ENCODE results near the gene AGBL3. TPM values are rescaled to one million over a fixed set of nuclear protein-coding genes. Genes with fewer than 3 reads are reported as not detected.

Gene AGBL3
- 6.7 TPM for total RNA-seq

DNA sequence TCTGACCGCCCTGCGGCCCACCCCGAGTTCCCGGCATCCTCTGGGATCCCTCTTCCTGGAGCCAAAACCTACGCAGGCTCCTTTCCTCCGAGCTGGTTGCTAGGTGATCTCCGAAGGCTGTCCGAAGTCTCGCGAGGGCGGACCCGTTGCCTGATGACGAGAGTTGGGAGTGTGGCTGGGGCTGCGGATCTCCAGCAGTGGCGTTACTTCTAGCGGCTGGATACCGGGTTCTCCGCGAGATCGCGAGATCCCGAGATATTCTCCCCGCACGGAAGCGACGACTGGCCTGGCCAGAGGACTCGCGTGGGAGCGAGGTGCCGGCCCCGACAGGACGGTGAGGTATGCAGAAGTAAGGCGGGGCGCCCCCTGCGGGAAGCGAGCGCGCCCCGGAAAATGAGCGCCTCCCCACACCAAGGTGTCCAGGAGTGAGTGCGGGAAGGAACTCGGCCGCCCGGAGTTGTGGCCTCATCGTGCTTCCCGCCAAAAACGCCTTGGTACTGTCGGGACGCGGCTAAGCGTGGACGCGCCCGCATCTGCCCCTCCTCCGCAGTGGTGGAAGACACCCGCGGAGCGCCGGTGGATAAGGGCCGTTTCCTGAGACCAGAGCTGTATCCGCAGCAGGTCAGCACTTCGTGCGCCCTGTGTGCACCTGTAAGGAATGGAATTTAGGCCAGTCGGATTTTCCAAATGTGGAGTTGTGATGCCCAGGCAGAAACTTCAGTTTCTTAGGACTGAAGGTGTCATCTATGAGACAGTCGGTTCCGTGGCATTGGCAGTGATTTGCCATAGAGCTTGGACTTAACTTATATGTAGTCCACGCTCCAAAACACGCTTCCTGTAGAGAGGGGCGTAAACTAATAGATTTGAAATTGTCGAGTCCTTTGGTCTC lies at the start of gene AGBL3:
Gene AGBL3, plus strand, starts transcription at position 146 of the 889 bp plus-strand sequence. CDS start 1,426 bp downstream, outside the sequence.
- DNase-seq, result peak; percentile 93

DNA sequence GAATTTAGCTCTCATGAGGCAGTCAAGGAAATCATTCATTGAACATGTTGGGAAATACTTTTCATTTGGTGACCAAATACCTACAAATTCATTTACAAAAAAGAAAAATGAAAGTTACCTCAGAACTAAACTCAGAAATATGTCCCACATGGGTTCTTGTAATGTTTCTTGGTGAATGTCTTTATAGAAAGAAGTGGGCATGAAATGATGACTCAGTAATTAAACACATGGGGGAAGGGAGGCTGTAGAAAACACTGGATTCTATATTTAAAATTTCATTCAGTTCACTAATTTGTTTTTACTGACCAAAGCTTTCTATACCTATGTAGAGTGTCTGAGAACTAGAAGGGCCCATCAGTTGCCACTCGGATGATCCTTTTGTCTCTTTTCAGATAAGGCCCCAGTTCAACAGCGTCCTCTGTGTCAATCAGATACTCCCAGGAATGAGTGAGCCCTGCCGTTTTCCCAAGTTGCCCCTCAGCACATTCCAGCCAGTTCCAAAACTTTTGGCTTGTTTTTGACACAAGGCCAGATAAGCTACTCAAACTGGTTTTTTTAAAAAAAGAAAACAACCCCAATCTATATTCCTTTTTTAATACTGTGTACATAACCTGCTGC lies 49.3 kb upstream of the AGBL3 start:
- DNase-seq, result no peak

DNA sequence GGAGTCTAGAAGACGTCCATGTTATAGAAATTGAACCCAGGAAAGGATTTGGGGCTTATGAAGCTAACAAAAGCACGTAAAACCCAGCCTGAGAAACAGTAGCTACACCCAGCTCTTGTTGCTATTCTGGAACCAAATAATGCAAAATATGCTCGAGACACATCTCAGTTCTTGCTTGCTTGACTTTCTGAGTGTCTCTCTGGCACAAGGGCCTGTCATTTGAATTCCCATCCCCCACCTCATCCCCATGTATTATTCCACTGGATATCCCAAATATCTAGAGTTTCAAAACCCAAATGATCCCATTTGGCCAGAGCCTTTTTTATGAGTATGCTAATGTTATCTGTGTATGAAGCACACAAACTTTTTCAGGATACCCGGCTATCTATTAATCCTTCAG lies 48.2 kb upstream of the AGBL3 start:
- DNase-seq, result no peak

DNA sequence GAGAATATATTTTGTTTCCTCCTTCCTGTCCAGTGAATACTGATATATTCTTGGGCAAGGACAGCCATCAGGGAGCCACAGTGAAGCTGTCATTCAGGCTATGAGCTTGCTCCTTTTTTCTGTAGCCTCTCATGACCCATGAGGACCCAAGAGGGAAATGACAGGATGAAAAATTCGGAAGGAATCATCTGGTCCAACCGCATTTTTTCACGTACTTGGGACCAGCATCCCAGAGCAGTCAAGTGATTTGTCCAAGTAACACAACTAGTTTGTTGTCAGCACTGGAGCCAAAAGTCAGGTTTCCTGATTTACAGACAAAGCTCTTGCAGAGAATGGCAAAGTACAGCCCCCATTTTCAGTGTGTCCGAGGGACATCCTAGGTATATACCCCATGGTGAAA lies 47.2 kb upstream of the AGBL3 start:
- no peak for DNase-seq

DNA sequence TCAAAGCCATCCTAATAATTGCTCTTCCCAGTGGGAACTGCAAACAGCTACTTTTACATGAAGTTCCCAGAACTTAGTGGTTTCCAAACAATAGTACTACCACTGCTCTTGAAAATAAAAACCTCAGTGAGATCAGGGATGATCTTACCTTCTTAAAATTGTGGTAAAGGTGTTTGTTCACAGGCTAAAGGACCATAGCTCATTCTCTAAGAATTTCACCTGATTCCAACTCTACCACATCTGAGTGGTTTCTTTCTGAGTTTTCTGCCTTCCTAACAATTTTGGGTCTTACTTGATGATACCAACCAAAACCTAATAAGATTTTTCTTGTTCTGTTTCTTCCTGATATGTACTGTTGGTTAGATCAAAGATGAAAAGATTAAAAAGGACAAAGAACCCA lies 45.6 kb upstream of the AGBL3 start:
- DNase-seq, result no peak

DNA sequence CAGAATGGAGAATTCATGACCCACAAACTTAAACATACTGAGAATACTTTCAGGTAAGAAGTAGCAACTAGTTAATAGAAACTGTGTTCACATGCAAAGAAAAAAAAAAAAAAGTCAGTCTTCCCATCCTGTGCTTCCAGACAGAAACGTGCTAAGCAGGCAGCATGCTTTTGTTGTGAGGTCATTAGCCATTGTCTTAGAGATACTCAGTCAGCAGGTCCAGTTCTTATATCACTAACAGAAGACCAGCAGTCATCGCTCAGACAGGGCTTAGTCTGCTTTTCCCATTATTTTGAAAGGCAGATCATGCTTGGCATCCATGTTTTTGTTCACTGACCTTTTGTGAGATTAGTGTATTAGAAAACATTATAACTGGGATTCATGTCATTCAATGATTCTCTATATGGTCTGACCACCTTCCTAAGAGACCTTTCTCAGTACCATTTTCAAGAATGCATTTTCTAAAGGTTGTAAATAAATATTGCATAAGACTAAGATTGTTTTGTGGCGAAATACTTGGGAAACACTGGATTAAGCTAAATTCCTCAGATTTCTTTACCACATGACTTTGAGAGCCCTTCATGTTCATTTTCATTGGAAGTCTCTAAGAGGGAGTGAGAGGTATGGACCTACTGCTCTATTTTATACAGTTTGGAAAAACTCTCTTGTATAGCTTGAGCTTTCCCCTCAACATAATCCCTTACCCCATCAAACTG lies 45.0 kb upstream of the AGBL3 start:
- no peak for DNase-seq

DNA sequence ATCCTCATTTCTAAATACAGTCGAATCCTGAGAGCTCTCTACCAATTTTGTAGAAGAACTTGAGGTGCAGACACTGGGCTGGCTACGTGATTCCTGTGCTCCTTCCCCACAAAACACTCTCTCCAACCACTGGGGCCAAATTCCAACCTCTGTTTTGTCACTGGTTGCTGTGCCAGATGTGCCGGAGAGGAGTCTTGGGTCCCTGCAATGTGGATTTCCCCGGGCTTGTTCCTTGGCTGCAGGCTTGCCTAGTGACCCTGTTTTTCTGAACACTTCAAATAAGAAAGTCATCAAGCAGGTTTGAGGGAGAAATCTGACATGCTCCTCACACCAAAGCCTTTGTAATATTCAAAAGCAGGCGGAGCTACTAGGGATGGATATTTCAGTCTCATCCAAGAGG lies 44.4 kb upstream of the AGBL3 start:
- DNase-seq, result no peak

DNA sequence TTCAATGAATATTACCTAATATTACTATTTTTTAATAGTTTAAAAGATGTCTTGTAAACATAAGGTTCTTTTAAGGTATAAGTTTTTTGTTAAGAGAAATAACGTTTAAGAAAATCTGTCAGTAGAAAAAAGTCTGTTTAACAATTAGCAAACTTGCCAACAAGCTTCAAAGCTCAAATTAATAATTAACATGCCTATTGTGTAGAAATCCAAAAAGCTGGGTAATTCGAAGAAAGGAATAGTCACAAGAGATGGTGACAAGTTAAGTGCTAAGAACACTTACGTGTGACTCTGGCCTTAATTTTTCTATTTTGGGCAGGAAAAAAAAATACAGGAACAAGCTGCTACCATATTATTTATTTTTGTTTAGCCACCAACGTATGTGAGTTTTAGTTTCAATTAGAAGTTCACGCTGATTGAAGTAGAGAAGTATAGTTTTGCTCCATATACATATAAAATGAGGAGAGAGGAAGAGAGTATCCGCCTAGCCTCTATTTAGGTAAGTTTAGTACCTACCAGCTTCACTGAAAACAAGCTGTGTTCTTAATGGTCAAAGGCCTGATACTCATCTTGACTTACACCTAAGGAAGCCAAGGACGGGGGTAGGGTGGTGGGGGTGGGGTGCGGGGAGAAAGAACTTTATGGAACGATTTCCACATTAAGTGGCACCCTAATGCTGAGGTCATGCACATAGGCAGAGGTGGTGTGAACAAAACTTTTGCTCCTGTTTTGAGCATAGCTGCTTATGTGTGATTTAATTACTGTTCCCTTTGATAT lies 43.4 kb upstream of the AGBL3 start:
- no peak for DNase-seq

DNA sequence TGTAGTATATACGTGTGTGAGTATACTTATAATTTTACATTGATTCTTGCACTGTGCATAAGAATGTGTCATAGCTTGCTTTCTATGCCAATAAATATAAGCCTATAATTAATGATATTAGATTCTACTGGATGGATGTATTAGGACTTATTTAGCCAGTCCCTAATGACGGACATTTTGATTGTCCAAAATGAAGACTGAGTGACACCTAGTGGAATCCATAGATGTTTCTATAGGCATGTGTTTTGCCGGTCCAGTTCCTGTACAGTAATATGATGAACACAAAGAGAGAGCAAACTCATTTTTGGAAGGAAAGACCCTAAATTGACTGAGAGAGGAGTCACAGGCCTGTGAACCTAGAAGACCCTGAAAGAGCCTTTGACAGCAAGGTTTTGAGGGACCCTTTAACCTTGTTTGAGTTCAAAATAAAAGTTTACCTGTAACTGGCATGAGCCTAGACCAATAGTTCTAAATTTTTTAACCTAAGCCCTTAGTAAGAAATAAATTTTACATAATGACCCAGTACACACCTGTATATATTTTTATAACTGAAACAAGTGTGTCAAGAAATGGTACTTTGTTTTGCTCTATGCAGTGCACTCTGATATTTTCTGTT lies 42.4 kb upstream of the AGBL3 start:
- no peak for DNase-seq

DNA sequence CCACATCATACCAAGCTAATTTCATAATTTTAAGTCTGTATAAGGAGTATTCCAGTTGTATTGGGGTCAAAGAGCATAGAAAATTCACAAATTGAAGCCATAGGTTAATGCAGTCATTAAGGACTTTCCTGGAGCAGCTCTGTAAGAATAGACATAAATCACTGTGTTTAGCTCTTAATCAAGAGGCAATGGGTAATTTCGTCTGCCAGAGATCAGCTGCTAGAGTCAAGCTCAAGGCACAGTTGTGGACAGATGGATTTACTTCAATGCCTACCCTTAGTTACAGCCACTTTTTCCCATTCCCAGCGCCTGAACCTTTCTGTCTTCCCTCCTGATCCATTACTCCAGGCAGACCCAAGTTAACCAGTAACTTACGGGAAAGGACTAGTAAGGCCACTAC lies 40.6 kb upstream of the AGBL3 start:
- DNase-seq, result no peak

DNA sequence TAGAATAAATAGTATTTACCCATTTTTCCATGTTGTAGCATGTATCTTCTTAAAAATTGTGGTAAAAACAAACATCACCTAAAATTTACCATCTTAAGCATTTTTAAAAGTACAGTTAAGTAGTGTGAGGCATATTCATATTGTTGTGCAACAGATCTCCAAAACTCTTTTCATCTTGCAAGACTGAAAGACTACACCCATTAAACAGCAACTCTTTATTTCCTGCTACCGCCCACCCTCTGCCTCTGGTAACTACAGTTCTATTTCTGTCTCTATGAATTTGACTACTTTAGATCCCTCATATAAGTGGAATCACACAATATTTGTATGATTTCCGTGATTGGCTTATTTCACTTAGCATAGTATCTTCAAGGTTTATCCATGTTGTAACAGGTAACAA lies 40.0 kb upstream of the AGBL3 start:
- DNase-seq, result no peak

DNA sequence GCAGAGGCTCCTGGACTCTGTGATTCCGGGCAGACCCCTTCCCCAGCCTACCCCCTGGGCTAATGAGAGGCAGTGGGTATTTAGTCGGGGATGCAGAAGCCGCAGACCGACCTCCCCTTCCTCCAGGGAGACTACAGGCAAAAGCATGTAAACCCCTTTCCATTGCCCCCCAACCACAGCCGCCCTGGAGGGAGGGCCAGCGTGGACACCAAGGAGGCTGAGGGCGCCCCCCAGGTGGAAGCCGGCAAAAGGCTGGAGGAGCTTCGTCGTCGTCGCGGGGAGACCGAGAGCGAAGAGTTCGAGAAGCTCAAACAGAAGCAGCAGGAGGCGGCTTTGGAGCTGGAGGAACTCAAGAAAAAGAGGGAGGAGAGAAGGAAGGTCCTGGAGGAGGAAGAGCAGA lies 39.0 kb upstream of the AGBL3 start:
- DNase-seq, result no peak

DNA sequence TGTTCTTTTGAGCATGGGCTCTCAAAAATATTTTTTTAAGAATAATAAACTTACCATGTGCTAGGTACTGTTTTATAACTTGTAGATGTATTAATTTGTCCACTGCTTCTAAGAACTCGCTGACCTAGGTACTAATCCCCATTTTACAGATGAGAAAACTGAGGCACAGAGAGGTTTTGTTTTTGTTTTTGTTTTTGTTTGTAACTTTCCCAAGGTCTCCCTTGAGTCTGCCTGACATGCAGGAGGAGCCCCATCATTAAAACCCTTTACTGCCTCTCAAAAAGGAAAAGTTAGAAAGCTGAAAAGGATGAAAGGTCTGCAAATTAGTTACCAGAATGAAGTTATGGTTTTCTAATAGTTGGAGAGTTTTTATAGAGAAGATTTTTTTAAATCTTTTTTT lies 38.5 kb upstream of the AGBL3 start:
- DNase-seq, result no peak

DNA sequence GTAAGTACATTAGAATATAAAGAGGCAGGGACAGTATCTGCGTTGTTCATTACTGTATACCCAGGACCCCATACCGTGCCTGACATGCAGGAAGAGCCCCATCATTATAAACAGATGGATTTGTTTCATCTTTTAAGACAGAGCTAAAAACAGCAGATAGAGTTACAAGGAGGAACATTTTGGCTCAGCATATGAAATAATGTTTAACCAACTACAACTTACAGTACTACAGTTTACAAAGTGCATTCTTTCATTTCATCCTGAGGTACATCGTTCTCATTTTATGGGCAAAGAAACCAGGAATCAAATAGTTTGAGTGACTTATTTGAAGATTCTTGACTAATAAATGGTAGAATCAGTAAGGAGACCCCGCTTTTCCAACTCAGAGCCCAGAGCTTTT lies 38.1 kb upstream of the AGBL3 start:
- DNase-seq, result no peak

DNA sequence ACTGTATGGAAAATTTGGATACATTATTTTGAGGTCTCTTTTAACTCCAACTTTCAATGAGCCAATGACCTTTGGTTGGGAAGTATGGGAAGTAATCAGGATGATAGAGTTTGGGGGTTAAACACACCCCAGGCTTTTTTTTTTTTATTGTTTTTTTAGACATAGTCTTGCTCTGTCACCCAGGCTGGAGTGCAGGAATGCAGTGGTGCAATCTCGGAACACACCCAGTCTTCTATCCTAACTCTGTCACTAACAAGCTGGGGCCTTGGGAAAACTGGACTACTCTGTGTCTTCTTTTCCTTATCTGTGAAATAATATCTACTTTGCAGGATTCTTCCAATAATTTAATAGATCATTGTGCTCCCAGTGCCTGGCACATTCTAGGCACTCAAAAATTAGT lies 37.6 kb upstream of the AGBL3 start:
- no peak for DNase-seq

DNA sequence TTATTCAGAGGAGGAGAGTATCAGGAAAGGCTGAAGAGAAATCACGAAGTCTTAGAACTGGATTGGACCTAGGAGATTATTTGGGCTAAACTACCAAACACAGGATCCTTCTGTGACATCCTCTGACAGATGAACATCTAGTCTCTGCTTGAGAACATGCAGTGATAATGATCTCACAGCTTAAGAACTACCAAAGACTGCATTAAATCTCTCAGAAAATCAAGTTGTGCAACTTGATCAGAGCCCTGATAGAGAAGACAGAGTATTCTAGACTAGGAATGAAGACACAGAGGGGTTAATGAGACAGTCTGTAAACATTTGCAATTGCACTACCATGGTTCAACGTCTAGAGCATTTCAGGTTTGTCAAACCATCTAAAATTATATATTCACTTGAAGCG lies 37.1 kb upstream of the AGBL3 start:
- DNase-seq, result no peak

DNA sequence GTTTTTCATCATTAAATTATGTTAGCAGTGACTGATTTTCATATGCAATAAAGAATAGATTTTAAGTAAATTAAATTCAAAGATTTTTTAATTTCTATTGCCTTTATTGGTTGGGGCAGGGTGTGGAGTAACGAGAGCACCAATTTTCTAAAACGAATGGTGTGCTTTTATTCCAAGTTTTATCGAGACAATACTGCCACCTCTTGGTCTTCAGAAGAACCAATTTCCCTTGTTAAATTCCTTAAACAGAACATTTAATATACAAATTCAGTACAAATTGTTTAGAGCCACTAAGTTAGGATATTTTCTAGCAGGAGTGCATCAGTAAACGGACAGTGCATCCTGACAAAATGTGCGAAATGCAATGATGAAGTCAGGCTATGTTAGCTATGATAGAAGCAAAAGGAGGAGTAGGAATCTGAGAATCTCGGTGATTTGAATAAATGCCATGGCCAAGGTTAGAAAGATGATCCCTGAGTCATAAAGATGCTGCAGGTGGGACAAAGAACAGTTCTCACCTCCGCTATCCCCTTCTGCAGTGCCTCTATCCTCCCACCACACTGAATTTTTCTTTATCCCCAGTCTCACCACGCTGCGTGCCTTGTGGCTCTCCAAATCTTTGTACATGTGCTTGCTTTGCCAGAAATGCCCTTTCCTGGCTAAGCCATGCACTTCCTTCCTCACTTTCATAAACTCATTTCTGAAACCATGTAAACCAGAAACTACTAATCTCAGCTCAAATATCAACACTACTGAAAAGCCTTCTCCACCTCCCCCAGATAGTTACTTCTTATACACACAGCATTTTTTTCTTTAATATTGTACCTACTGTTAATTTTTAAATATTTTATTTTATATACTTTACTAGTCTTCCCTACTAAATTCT lies 31.9 kb upstream of the AGBL3 start:
- DNase-seq, result no peak

DNA sequence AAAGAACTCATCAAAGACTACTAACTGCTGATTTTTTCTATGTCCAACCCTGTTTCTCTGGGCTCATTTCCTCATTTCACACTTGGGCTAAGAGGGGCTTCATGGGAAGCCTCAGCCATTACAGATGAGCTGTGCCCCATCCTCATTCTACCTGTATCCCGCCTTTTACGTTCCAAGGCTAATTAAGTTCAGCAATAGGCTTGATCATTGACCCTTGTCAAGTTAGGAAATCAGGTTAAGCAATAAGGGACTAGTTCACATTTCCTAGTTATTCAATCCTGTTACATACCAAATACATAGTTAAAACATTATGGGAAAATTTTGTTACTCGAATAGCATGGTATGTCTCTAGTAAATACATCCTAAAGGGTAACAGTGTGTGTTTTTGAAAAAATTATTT lies 29.3 kb upstream of the AGBL3 start:
- no peak for DNase-seq

DNA sequence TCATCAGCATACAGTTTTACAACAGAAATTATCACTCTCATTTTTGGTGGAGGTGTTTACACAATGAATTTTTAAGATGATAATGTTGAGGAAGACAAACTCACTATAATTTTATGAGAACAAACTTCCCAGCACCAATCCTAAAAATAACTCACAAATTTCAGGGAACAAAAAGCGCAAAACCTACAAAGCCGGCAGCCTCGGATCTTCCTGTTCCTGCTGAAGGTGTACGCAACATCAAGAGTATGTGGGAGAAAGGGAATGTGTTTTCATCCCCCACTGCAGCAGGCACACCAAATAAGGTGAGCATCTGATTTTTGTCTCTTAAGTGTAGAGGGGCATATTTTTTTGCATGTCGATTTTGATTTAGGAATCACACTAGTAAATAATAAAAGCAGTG lies 26.5 kb upstream of the AGBL3 start:
- no peak for DNase-seq

DNA sequence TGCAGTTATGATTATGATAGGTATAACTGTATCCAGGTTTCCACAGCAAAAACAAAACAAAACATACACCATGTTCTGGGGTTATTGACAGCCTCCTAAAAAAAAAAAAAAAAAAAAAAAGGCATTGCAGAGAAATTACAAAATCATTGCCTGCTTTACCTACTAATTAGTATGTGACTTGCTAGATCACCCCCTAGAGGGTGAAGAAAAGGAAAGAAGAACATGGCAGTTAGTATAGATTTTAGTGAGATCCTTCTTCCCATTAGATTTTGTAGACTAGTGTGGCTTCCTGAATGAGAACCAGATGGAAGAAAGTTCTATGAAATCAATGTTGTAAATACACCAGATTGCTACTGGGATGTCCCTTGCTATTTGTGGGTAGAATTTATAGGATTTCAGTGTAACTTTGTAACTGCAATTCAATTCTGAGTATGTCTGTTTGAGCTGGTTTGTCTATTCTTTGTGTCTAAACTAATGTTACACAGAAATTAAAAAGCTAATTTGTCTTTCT lies 24.0 kb upstream of the AGBL3 start:
- DNase-seq, result no peak

DNA sequence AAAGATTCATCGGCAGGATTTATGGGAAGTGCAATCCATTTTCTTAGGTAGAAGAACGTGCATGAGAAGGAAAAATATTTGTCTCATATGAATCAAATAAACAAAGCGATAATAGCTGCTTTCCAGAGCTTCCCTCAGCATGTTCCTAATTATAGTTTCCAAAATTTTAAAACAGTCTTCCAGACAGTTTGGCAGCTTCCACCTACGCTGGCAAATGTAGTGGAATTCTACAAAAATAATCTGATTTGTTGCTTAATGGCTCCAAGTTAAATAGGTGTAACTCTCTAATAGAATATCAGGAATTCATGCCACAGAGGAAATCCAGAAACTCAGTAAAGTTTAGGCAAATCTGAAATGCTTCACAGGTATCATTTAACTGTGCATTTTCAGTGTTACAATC lies 23.3 kb upstream of the AGBL3 start:
- no peak for DNase-seq

Measured in occipital lobe (tissue), 2 donors.